Lower leg skin (tissue), 4 donors: Measurements from ENCODE around the gene PAX5. TPM values are rescaled to one million over a fixed set of nuclear protein-coding genes. Genes with fewer than 3 reads are reported as not detected.
A peak's percentile ranks its signal among the peaks of the same experiment; 100 is the strongest.

Experiments
- DNase-seq, 2 donors: peaks; one replicate each; pipeline ENCODE4 v3.0.0-alpha.2; 2019; ENCODE audit warnings: low spot score in 2 of 2
- H3K4me3 ChIP-seq: fragments of 200-600 bp; sonication (generic); 2 replicates; pipeline ENCODE4 v1.5.1; 2017; ENCODE audit warnings: mild to moderate bottlenecking, low read depth; ENCODE audit not compliant: poor library complexity, severe bottlenecking
- POLR2A ChIP-seq, 2 donors: fragments of 450-650 bp; IDR thresholded peaks; one replicate each; pipeline ENCODE4 v1.6.1; 2016 to 2017; ENCODE audit warnings: antibody characterized with exemption in 2 of 2, mild to moderate bottlenecking in 1 of 2, moderate library complexity in 1 of 2
- WGBS, 2 donors: methylation state at CpG; one replicate each; pipeline ENCODE4 v1.1.5; 2018; 5-methylcytosine and 5-hydroxymethylcytosine counted together
- intact Hi-C: fragments of 100-400 bp; cut with DNase I; formaldehyde crosslinking; loops from one replicate; pipeline ENCODE4 v1.15.0; 2023; ENCODE audit warnings: low total_unique reads
- total RNA-seq, 4 donors: library from RNA; depleted of rRNA; stranded (reverse); fragments of >200 nt; gene quantifications; one replicate each; pipeline ENCODE4 v1.1.0, GENCODE V29; 2016
- TF ChIP-seq, protein P1 (sequence below), 3 donors: fragments of 450-650 bp; IDR thresholded peaks; one replicate each; pipeline ENCODE4 v1.5.1; 2016; ENCODE audit warnings: antibody characterized with exemption in 3 of 3, mild to moderate bottlenecking in 3 of 3, moderate library complexity in 2 of 3

Gene PAX5
- total RNA-seq, 4 donors from 2014 or later, result 0.02 to 0.08 (median 0.03) TPM; not detected in 1

DNA sequence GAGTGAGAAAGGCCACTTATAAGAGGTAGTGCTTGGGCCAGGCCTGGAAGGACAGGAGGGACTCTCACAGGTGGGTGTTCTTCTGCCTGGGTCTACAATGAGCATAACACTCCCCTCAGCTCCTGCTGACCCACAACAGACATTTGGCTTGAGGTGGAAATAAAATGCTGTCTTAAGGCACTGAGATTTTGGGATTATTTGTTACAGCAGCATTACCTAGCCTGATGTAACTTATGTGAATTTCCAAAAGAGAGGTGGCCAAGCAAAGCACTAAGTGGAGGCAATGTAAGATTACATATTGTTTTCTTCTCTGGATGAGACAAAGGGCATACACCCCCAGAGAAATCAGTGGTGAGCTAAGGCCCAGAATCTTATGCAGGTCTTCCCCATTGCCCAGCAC lies 221.5 kb downstream of the PAX5 start:
- no peak overlapping the region for H3K4me3 ChIP-seq
- intact Hi-C loops, result no loop called here
- DNase-seq, result peak in 1 of 2 donors; percentile 13
- TF ChIP-seq, protein P1, sequence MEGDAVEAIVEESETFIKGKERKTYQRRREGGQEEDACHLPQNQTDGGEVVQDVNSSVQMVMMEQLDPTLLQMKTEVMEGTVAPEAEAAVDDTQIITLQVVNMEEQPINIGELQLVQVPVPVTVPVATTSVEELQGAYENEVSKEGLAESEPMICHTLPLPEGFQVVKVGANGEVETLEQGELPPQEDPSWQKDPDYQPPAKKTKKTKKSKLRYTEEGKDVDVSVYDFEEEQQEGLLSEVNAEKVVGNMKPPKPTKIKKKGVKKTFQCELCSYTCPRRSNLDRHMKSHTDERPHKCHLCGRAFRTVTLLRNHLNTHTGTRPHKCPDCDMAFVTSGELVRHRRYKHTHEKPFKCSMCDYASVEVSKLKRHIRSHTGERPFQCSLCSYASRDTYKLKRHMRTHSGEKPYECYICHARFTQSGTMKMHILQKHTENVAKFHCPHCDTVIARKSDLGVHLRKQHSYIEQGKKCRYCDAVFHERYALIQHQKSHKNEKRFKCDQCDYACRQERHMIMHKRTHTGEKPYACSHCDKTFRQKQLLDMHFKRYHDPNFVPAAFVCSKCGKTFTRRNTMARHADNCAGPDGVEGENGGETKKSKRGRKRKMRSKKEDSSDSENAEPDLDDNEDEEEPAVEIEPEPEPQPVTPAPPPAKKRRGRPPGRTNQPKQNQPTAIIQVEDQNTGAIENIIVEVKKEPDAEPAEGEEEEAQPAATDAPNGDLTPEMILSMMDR (IDR thresholded peaks at IDR 0.05), result no peak
- no peak for TF ChIP-seq POLR2A (IDR thresholded peaks at IDR 0.05)

DNA sequence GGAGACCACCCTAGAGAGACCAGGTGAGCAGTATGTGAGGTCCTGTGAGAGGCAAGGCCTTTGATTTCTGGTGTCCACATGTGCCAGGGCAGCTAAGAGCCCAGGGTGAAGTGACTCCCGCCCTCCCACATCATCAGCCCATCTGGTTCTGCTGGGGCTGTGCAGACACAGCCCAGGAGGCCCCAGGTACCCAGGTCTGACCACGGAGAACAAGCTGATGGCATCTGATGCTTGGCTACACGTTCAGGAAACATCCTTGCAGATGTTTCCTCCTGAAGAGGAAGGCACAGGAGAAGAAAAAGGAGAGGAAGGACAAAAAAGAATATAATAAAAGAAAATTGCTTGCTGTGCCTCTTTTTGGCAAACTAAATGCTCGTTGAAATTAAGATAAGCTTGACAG lies 225.8 kb downstream of the PAX5 start:
- intact Hi-C loops, result no loop called here
- 53 to 62% methylated on average over 4 of the region's 4 CpGs for WGBS, 2 donors

DNA sequence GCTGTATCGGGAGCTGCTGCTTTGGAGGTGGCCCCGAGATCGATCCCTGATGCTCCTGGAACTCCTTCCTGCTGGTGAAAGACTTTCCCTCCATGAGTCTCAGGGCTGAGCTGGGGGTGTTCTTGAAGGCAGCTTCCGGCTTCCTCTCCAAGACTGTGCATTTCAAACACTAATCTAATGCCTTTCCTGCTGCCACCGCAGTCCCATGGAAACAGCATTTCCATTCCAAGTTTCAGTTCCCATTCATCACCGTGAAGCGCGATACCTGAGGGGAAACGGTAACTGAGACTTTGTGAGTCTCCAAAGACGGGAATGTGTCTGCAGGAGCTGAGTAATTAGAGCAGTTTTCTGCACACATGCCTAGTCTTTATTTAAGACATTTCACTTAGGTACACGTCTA lies 230.1 kb downstream of the PAX5 start:
- H3K4me3 ChIP-seq, result no peak overlapping the region
- TF ChIP-seq, protein P1 (IDR thresholded peaks at IDR 0.05), result no peak
- no peak for TF ChIP-seq POLR2A (IDR thresholded peaks at IDR 0.05)
- 34% methylated on average over 11 of the region's 11 CpGs for WGBS, 2 donors
- intact Hi-C loops, result no loop called here
- no peak for DNase-seq

More for the DNA sequence above, 225.8 kb downstream of the PAX5 start:
- no peak for TF ChIP-seq POLR2A (IDR thresholded peaks at IDR 0.05)
- TF ChIP-seq, protein P1 (IDR thresholded peaks at IDR 0.05), result no peak
- no peak overlapping the region for H3K4me3 ChIP-seq
- peak in 1 of 2 donors; percentile 29 for DNase-seq

DNA sequence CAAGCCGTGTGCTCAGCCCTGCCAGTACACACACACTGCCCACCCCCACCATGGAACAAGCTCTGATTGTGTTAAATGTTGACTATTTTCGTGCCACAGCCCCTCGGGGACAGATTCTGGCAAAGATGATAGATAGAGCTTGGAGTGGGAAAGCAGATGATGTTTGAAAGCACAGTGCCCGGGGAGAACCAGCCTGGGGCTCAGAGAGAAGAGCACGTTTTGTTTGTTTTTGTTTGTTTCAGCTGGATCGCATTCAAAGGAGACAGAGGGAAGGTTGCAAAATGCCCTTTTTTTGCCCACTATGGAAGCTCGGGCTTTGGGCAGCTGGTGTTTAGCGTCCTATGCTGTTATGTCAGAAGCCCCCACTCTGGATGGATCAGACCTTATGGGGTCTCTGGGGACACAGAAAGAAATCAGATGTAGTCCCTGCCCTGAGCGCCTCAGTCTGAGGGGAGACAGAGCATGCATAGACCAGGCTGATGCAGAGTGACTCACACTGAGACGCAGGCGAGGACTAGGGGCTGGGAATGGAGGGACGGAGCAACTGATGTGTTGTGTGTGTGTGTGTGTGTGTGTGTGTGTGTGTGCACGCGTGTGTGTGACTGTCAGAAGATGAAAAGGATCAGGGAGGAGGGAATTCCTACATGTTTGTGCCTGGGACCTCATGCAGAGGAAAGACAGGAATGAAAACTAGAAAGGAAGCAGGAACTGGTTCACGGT lies 231.7 kb downstream of the PAX5 start:
- intact Hi-C loops, result no loop called here
- no peak for DNase-seq
- TF ChIP-seq, protein P1 (IDR thresholded peaks at IDR 0.05), result no peak
- no peak for TF ChIP-seq POLR2A (IDR thresholded peaks at IDR 0.05)
- H3K4me3 ChIP-seq, result no peak overlapping the region
- 21 to 23% methylated on average over 15 of the region's 15 CpGs for WGBS, 2 donors

DNA sequence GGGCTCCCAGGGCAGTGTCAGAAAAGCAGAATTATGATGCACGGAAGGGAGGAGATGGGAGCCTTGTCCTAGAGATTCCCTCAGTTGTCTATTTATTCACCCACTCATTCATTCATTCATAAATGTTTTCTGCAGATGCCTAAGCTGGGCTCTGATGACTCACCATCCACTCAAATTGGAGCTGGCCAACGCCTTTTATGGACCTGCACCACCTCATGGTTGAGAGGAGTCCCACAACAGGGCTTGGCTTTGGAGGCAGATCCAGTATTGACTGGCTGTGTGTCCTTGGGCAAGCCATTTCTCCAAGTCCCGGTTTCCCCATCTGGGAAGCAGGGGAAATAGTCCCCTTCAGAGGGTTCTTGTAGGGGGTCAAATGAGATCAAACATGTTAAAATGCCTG lies 233.6 kb downstream of the PAX5 start:
- no peak overlapping the region for H3K4me3 ChIP-seq
- 74 to 75% methylated on average over 3 of the region's 3 CpGs for WGBS, 2 donors
- TF ChIP-seq, protein P1 (IDR thresholded peaks at IDR 0.05), result no peak
- TF ChIP-seq POLR2A (IDR thresholded peaks at IDR 0.05), result no peak
- peak in 1 of 2 donors; percentile 20 for DNase-seq
- intact Hi-C loops, result no loop called here
